ENCODE results near the gene CLIP2.
"Not testable (repeated sequence)": the region's sequence is repeated elsewhere in the genome, so short reads cannot be mapped to it uniquely, and the experiment has no call there.

Gene CLIP2

DNA sequence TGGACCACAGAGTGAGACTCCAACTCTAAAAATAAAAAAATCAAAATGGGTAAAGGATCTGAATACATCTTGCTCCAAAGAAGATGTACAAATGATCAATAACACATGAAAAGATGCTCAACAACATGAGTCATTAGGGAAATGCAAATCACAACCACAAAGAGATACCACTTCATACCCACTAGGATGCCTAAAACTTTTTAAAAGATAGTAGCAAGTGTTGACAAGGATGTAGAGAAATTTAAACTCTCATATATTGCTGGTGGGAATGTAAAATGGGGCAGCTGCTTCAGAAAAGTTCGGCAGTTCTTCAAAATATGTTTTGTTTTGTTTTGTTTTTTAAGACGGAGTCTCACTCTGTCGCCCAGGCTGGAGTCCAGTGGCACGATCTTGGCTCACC is 118.8 kb downstream of the CLIP2 start:
- H3K9me3 ChIP-seq (ENCODE audit: control insufficient read depth, low read length): no peaks in the 10 kb centered on the region
- peaks cover 16% of the 10 kb centered on the region for H3K36me3 ChIP-seq (ENCODE audit: control insufficient read depth, insufficient read depth, low read length)
- H3K4me1 ChIP-seq (ENCODE audit: control insufficient read depth, insufficient read depth, low read length, poor library complexity, severe bottlenecking): no peaks in the 10 kb centered on the region
- WGBS, 2 experiments (ENCODE audit: insufficient coverage in 2 of 2): 70 to 84% methylated on average over 2 to 4 of the region's 4 CpGs
- H3K27ac ChIP-seq (ENCODE audit: low read depth, low read length, severe bottlenecking): no peak overlapping the region
- H3K4me3 ChIP-seq (ENCODE audit: extremely low read depth, insufficient read depth, low read length, poor library complexity, severe bottlenecking): no peak overlapping the region

DNA sequence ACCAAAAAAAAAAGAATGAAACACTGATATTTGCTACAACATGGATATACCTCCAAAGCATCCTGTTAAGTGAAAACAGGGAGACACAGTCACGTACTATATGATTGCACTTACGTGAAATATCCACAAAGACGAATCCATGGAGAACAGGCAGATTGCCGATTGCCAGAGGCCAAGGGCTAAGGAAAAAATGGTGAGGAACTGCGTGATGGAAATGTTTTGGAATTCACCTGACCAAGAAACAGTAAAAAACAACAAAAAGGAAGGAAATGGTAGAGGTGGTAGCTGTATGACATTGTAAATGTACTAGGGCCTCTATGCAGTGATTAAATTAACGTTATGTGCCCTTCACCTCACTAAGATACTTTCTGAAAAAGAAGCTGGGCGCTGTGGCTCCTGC is 120.4 kb downstream of the CLIP2 start:
- 92 to 97% methylated on average over 2 to 5 of the region's 7 CpGs for WGBS, 2 experiments (ENCODE audit: insufficient coverage in 2 of 2)
- no peaks in the 10 kb centered on the region for H3K4me1 ChIP-seq (ENCODE audit: control insufficient read depth, insufficient read depth, low read length, poor library complexity, severe bottlenecking)
- H3K9me3 ChIP-seq (ENCODE audit: control insufficient read depth, low read length): no peaks in the 10 kb centered on the region
- H3K36me3 ChIP-seq (ENCODE audit: control insufficient read depth, insufficient read depth, low read length): peaks cover 5% of the 10 kb centered on the region
- no peak overlapping the region for H3K27ac ChIP-seq (ENCODE audit: low read depth, low read length, severe bottlenecking)
- H3K4me3 ChIP-seq (ENCODE audit: extremely low read depth, insufficient read depth, low read length, poor library complexity, severe bottlenecking): no peak overlapping the region

DNA sequence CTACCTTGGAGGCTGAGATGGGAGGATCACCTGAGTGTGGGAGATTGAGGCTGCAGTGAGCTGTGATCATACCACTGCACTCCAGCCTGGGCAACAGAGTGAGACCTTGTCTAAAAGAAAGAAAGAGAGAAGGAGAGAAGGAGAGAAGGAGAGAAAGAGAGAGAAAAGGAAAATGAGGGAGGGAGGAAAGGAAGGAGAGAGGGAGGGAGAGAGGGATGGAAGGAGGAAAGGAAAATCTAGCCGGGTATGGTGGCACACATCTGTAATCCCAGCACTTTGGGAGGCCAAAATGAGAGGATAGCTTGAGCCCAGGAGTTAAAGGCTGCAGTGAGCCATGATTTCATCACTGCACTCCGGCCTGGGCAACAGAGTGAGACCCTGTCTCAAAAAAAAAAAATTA is 121.6 kb downstream of the CLIP2 start:
- Histone ChIP-seq H3K4me1 (ENCODE audit: control insufficient read depth, insufficient read depth, low read length, poor library complexity, severe bottlenecking) (no peaks in the 10 kb centered on the region), H3K4me3 (ENCODE audit: extremely low read depth, insufficient read depth, low read length, poor library complexity, severe bottlenecking) (no peak overlapping the region), H3K36me3 (ENCODE audit: control insufficient read depth, insufficient read depth, low read length) (no peaks in the 10 kb centered on the region), H3K27ac (ENCODE audit: low read depth, low read length, severe bottlenecking) (no peak overlapping the region), H3K9me3 (ENCODE audit: control insufficient read depth, low read length) (no peaks in the 10 kb centered on the region)
- WGBS, 2 experiments (ENCODE audit: insufficient coverage in 2 of 2): 78 to 83% methylated on average over 1 to 2 of the region's 2 CpGs

DNA sequence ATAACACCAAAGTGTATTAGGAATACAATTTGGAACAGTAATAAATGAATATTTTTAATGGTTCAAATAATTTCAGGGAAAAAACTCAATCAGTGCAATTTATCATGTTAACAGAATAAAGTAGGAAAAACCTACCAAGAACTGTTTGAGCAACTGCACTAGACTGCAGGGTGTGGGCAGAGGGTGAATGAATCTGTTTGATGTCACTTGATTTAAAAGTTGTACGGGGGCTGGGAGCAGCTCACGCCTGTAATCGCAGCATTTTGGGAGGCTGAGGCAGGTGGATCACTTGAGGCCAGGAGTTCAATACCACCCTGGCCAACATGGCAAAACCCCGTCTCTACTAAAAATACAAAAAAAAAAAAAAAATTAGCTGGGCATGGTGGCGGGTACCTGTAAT is 122.4 kb downstream of the CLIP2 start:
- H3K27ac ChIP-seq (ENCODE audit: low read depth, low read length, severe bottlenecking); H3K4me3 ChIP-seq (ENCODE audit: extremely low read depth, insufficient read depth, low read length, poor library complexity, severe bottlenecking); H3K9me3 ChIP-seq (ENCODE audit: control insufficient read depth, low read length); H3K4me1 ChIP-seq (ENCODE audit: control insufficient read depth, insufficient read depth, low read length, poor library complexity, severe bottlenecking); H3K36me3 ChIP-seq (ENCODE audit: control insufficient read depth, insufficient read depth, low read length): not testable (repeated sequence)
- 81 to 100% methylated on average over 1 to 3 of the region's 5 CpGs for WGBS, 2 experiments (ENCODE audit: insufficient coverage in 2 of 2)

DNA sequence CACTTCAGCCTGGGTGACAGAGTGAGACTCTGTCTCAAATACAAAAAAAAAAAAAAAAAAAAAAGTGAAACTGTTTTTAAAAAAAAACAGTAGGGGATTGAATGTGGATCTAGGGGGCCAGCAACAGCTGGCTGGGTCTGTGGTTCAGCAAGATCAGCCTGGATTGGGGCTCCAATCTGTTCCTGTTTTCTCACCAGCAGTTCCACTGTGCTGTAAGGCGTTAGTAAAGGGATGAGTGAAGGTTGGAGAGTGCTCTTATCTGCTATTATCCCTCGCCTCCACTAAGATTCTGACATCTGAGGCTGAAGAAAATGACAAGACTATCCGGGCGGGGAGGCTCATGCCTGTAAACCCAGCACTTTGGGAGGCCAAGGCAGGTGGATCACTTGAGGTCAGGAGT is 122.8 kb downstream of the CLIP2 start:
- Histone ChIP-seq H3K4me1 (ENCODE audit: control insufficient read depth, insufficient read depth, low read length, poor library complexity, severe bottlenecking) (no peaks in the 10 kb centered on the region), H3K4me3 (ENCODE audit: extremely low read depth, insufficient read depth, low read length, poor library complexity, severe bottlenecking) (no peak overlapping the region), H3K27ac (ENCODE audit: low read depth, low read length, severe bottlenecking) (no peak overlapping the region), H3K36me3 (ENCODE audit: control insufficient read depth, insufficient read depth, low read length) (no peaks in the 10 kb centered on the region), H3K9me3 (ENCODE audit: control insufficient read depth, low read length) (no peaks in the 10 kb centered on the region)
- 63% methylated on average over 3 of the region's 4 CpGs; no CpG with 5 or more reads in 1 of the 2 experiments for WGBS, 2 experiments (ENCODE audit: insufficient coverage in 2 of 2)

DNA sequence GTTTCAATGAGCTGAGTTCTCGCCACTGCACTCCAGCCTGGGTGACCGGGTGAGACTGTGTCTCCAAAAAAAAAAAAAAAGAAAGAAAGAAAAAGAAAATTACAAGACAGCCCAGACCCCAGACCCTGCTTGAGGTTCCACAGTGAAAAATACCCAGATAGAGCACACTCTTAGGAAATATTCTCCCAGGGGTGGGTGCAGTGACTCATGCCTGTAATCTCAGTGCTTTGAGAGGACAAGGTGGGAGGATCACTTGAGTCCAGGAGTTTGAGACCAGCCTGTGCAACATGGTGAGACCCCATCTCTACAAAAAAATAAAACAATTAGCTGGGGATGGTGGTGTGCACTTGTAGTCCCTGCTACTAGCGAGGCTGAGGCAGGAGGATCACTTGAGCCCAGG is 123.4 kb downstream of the CLIP2 start:
- Histone ChIP-seq H3K9me3 (ENCODE audit: control insufficient read depth, low read length) (no peaks in the 10 kb centered on the region), H3K4me3 (ENCODE audit: extremely low read depth, insufficient read depth, low read length, poor library complexity, severe bottlenecking) (no peak overlapping the region), H3K27ac (ENCODE audit: low read depth, low read length, severe bottlenecking) (no peak overlapping the region), H3K36me3 (ENCODE audit: control insufficient read depth, insufficient read depth, low read length) (no peaks in the 10 kb centered on the region), H3K4me1 (ENCODE audit: control insufficient read depth, insufficient read depth, low read length, poor library complexity, severe bottlenecking) (no peaks in the 10 kb centered on the region)
- 82 to 100% methylated on average over 2 to 3 of the region's 3 CpGs for WGBS, 2 experiments (ENCODE audit: insufficient coverage in 2 of 2)

DNA sequence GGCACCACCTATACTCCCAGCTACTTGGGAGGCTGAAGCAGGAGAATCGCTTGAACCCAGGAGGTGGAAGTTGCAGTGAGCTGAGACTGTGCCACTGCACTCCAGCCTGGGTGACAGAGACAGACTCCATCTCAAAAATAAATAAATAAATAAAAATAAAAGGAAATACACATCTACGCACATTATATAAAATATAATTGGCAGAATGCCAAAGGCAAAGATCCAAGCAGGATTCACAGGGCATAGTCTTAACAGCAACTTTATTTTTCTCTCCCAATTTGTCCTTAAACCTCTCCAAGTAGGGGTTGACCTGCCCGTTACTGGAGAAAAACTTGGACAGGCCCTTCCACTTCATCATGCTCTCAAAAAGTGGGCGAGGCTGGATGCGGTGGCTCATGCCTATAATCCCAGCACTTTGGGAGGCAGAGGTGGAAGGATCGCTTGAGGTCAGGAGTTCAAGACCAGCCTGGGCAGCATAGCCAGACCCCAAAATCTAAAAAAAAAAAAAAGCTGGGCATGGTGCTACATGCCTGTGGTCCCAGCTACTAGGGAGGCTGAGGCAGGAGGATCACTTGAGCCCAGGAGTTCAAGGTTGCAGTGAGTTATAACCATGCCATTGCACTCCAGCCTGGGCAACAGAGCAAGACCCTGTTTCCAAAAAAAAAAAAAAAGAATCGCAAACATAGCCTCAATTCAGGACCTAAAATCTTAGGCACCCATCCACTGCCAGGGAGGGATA is 125.6 kb downstream of the CLIP2 start:
- WGBS, 2 experiments (ENCODE audit: insufficient coverage in 2 of 2): 100% methylated on average over 1 of the region's 7 CpGs; no CpG with 5 or more reads in 1 of the 2 experiments
- not testable (repeated sequence) for H3K36me3 ChIP-seq (ENCODE audit: control insufficient read depth, insufficient read depth, low read length); H3K4me1 ChIP-seq (ENCODE audit: control insufficient read depth, insufficient read depth, low read length, poor library complexity, severe bottlenecking); H3K4me3 ChIP-seq (ENCODE audit: extremely low read depth, insufficient read depth, low read length, poor library complexity, severe bottlenecking); H3K27ac ChIP-seq (ENCODE audit: low read depth, low read length, severe bottlenecking); H3K9me3 ChIP-seq (ENCODE audit: control insufficient read depth, low read length)

DNA sequence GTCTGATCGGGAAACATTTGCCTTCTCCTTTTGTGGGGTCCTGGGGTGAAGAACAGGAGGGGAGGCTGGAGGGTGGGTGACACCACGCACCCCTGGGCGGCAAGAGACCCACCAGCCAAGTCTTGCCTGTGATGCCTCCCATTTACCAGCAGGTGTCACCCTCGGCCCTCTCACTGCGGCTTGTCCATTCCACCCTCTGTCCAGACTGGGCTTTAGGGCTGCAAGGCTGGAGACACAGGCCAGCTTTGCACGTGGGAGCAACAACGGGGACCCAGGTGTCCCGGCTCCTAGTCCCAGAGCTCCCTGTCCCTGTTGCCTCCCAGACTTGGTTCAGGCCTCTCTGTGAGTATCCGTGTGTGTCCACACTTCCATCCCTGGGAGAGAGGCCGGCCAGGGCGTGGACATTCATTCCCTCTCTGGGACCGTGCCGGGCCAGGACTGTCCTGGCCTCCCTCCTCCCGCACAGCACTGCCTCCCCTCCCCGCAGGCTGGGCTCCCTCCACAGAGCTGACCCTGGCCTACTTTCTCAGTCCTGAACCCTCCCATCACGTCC is 128.3 kb downstream of the CLIP2 start:
- Histone ChIP-seq H3K4me1 (ENCODE audit: control insufficient read depth, insufficient read depth, low read length, poor library complexity, severe bottlenecking) (no peaks in the 10 kb centered on the region), H3K4me3 (ENCODE audit: extremely low read depth, insufficient read depth, low read length, poor library complexity, severe bottlenecking) (no peak overlapping the region), H3K36me3 (ENCODE audit: control insufficient read depth, insufficient read depth, low read length) (no peaks in the 10 kb centered on the region), H3K9me3 (ENCODE audit: control insufficient read depth, low read length) (no peaks in the 10 kb centered on the region), H3K27ac (ENCODE audit: low read depth, low read length, severe bottlenecking) (no peak overlapping the region)
- 40 to 49% methylated on average over 8 to 12 of the region's 16 CpGs for WGBS, 2 experiments (ENCODE audit: insufficient coverage in 2 of 2)

DNA sequence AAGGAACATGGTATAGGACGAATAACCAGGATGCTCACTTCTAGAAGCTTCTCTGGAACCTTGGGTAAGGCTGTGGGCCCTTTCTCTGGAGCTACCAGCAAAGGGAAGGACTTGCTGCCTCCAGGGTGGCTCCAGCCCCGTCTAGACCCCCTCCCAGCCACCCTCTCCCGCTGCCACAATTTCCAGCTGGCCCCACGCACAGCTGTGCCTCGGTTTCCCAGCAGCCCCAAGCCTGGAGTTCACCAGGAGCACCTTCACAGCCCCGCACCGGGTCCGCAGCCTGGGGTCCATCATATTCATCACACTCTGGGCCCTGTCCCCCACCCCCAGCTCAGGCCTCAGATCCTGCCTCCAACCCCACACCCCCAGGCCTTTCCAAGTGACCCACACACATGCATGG is 128.9 kb downstream of the CLIP2 start:
- Histone ChIP-seq H3K4me3 (ENCODE audit: extremely low read depth, insufficient read depth, low read length, poor library complexity, severe bottlenecking) (no peak overlapping the region), H3K36me3 (ENCODE audit: control insufficient read depth, insufficient read depth, low read length) (no peaks in the 10 kb centered on the region), H3K4me1 (ENCODE audit: control insufficient read depth, insufficient read depth, low read length, poor library complexity, severe bottlenecking) (no peaks in the 10 kb centered on the region), H3K9me3 (ENCODE audit: control insufficient read depth, low read length) (no peaks in the 10 kb centered on the region), H3K27ac (ENCODE audit: low read depth, low read length, severe bottlenecking) (no peak overlapping the region)
- 93 to 98% methylated on average over 4 to 8 of the region's 8 CpGs for WGBS, 2 experiments (ENCODE audit: insufficient coverage in 2 of 2)

DNA sequence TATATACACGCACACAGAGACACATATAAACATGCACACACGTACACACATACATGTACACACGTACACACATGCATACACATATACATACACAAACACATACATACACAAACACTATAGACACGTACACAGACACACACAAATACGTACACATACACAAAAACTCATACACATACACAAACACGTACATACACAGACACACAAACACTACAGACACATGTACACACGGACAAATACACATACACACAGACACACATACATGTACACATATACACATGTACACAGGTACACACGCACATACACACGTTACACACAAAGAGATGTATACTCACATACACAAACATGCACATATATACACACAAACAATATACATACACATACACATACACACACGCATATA is 129.3 kb downstream of the CLIP2 start:
- 84 to 86% methylated on average over 10 of the region's 10 CpGs for WGBS, 2 experiments (ENCODE audit: insufficient coverage in 2 of 2)
- no peaks in the 10 kb centered on the region for H3K36me3 ChIP-seq (ENCODE audit: control insufficient read depth, insufficient read depth, low read length)
- no peak overlapping the region for H3K4me3 ChIP-seq (ENCODE audit: extremely low read depth, insufficient read depth, low read length, poor library complexity, severe bottlenecking)
- no peak overlapping the region for H3K27ac ChIP-seq (ENCODE audit: low read depth, low read length, severe bottlenecking)
- no peaks in the 10 kb centered on the region for H3K4me1 ChIP-seq (ENCODE audit: control insufficient read depth, insufficient read depth, low read length, poor library complexity, severe bottlenecking)
- H3K9me3 ChIP-seq (ENCODE audit: control insufficient read depth, low read length): no peaks in the 10 kb centered on the region

DNA sequence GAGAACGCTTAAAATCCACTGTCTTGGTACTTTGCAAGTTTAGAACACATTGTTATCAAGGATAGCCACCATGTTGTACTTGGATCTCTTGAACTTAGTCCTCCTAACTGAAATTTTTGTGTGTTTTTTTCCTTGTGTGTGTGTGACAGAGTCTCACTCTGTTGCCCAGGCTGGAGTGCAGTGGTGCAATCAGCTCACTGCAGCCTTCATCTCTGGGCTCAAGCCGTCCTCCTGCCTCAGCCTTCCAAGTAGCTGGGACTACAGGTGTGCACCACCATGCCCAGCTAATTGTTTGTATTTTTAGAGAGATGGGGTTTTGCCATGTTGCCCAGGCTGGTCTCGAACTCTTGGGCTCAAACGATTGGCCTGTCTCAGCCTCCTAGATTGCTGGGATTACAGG is 130.0 kb downstream of the CLIP2 start:
- not testable (repeated sequence) for H3K4me3 ChIP-seq (ENCODE audit: extremely low read depth, insufficient read depth, low read length, poor library complexity, severe bottlenecking); H3K27ac ChIP-seq (ENCODE audit: low read depth, low read length, severe bottlenecking); H3K36me3 ChIP-seq (ENCODE audit: control insufficient read depth, insufficient read depth, low read length); H3K9me3 ChIP-seq (ENCODE audit: control insufficient read depth, low read length); H3K4me1 ChIP-seq (ENCODE audit: control insufficient read depth, insufficient read depth, low read length, poor library complexity, severe bottlenecking)
- WGBS, 2 experiments (ENCODE audit: insufficient coverage in 2 of 2): 80 to 93% methylated on average over 1 to 2 of the region's 4 CpGs

Measured in mesodermal cell (in vitro differentiated cells).